ENCODE data around the gene CALR.

DNA sequence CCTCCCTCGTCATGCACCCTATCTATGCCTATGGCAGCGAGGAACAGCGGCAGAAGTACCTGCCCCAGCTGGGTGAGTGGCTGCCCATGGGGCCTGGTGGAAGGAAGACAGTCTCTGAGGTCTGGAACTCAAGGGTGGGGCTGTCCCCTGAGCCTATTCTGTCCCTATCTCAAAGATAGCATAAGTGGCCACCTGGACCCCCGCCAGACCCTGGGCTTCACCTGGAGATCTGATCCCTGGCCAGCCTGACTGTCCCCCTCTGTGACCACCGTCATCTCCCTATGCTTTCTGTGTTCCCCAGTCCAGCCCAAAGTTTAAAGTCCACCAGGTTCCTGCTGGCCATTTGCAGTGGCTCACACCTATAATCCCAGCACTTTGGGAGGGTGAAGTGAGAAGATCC is 44.8 kb upstream of the CALR start:
- TF ChIP-seq, protein P1, sequence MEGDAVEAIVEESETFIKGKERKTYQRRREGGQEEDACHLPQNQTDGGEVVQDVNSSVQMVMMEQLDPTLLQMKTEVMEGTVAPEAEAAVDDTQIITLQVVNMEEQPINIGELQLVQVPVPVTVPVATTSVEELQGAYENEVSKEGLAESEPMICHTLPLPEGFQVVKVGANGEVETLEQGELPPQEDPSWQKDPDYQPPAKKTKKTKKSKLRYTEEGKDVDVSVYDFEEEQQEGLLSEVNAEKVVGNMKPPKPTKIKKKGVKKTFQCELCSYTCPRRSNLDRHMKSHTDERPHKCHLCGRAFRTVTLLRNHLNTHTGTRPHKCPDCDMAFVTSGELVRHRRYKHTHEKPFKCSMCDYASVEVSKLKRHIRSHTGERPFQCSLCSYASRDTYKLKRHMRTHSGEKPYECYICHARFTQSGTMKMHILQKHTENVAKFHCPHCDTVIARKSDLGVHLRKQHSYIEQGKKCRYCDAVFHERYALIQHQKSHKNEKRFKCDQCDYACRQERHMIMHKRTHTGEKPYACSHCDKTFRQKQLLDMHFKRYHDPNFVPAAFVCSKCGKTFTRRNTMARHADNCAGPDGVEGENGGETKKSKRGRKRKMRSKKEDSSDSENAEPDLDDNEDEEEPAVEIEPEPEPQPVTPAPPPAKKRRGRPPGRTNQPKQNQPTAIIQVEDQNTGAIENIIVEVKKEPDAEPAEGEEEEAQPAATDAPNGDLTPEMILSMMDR (conservative IDR thresholded peaks at IDR 0.05 in 1 of 2, IDR thresholded peaks at IDR 0.05 in 1 of 2; ENCODE audit: low read depth in 1 of 2, low read length in 2 of 2) = no peak
- TF ChIP-seq EZH2 (IDR thresholded peaks at IDR 0.05; ENCODE audit: low read length, missing control alignments) = no peak

Data from fibroblast of lung (primary cell).